SW480 (cell line): ENCODE data around the gene CACNB4.
"Not testable (repeated sequence)": the region's sequence is repeated elsewhere in the genome, so short reads cannot be mapped to it uniquely, and the experiment has no call there.

Source experiments
- DNase-seq: peaks from one replicate; pipeline ENCODE4 v3.0.0-alpha.2; 2016; ENCODE audit warnings: low spot score

The CACNB4 gene

GRCh38 chr2:152098496-152099366 is at the start of gene CACNB4:
Gene CACNB4, minus strand, starts transcription at chr2:152099044.
- peak; percentile 2 for DNase-seq

GRCh38 chr2:152134488-152135280 is 35.8 kb upstream of the CACNB4 start:
- DNase-seq: peak; percentile 59

- DNase-seq: no peak
Observed at GRCh38 chr2:152132306-152132705, 33.5 kb upstream of the CACNB4 start.

GRCh38 chr2:152127628-152128027 is 28.8 kb upstream of the CACNB4 start:
- DNase-seq: no peak

- no peak for DNase-seq
Observed at GRCh38 chr2:152126664-152127063, 27.8 kb upstream of the CACNB4 start.

- no peak for DNase-seq
Observed at GRCh38 chr2:152122161-152122560, 23.3 kb upstream of the CACNB4 start.

GRCh38 chr2:152120430-152120829 is 21.6 kb upstream of the CACNB4 start:
- DNase-seq: no peak

GRCh38 chr2:152115952-152116351 is 17.1 kb upstream of the CACNB4 start:
- DNase-seq: no peak

GRCh38 chr2:152114366-152114765 is 15.5 kb upstream of the CACNB4 start:
- DNase-seq: no peak

- DNase-seq: not testable (repeated sequence)
Observed at GRCh38 chr2:152107140-152107539, 8.3 kb upstream of the CACNB4 start.

GRCh38 chr2:152106464-152106863 is 7.6 kb upstream of the CACNB4 start:
- no peak for DNase-seq

- DNase-seq: no peak
Observed at GRCh38 chr2:152103271-152103670, 4.4 kb upstream of the CACNB4 start.

- DNase-seq: no peak
Observed at GRCh38 chr2:152100961-152101360, 2.1 kb upstream of the CACNB4 start.

- DNase-seq: peak; percentile 56
Observed at GRCh38 chr2:152099367-152100050, 665 bp upstream of the CACNB4 start.

GRCh38 chr2:152097801-152098495 is 896 bp downstream of the CACNB4 start:
- peak; percentile 53 for DNase-seq

- DNase-seq: peak; percentile 86
Observed at GRCh38 chr2:152097290-152097800, 1.5 kb downstream of the CACNB4 start.

GRCh38 chr2:152095146-152095545 is 3.7 kb downstream of the CACNB4 start:
- no peak for DNase-seq

- DNase-seq: no peak
Observed at GRCh38 chr2:152094014-152094413, 4.8 kb downstream of the CACNB4 start.

- DNase-seq: no peak
Observed at GRCh38 chr2:152093464-152093863, 5.4 kb downstream of the CACNB4 start.

- DNase-seq: no peak
Observed at GRCh38 chr2:152092095-152092494, 6.7 kb downstream of the CACNB4 start.

GRCh38 chr2:152090726-152091125 is 8.1 kb downstream of the CACNB4 start:
- DNase-seq: not testable (repeated sequence)

GRCh38 chr2:152089238-152089637 is 9.6 kb downstream of the CACNB4 start:
- no peak for DNase-seq
